Breast epithelium (tissue), 3 donors: ENCODE measurements around the gene PSORS1C1.

Experiments
- CTCF ChIP-seq, 3 donors: fragments of 450-650 bp; IDR thresholded peaks; one replicate each; pipeline ENCODE4 v1.5.1; 2016 to 2017; ENCODE audit warnings: antibody characterized with exemption in 3 of 3, mild to moderate bottlenecking in 3 of 3, moderate library complexity in 3 of 3
- POLR2A ChIP-seq: fragments of 450-650 bp; IDR thresholded peaks from one replicate; pipeline ENCODE4 v1.6.1; 2016; ENCODE audit warnings: antibody characterized with exemption, mild to moderate bottlenecking, moderate library complexity
- POLR2AphosphoS5 ChIP-seq, 3 donors: sonication (generic); formaldehyde crosslinking; IDR thresholded peaks; one replicate each; pipeline ENCODE4 v1.6.1; 2017; ENCODE audit warnings: antibody characterized with exemption in 3 of 3

GRCh38 chr6:31140643-31141042 is 26.0 kb downstream of the PSORS1C1 start:
- TF ChIP-seq CTCF (IDR thresholded peaks at IDR 0.05) (no peak), POLR2A (no peak), POLR2AphosphoS5 (IDR thresholded peaks at IDR 0.05) (no peak)
